ENCODE data around the gene TMEM19. TPM values are rescaled to one million over a fixed set of nuclear protein-coding genes. Genes with fewer than 3 reads are reported as not detected.

The TMEM19 gene
- total and polyA plus RNA-seq, 2 experiments from 2014 or later: 6.5 to 14.1 TPM

DNA sequence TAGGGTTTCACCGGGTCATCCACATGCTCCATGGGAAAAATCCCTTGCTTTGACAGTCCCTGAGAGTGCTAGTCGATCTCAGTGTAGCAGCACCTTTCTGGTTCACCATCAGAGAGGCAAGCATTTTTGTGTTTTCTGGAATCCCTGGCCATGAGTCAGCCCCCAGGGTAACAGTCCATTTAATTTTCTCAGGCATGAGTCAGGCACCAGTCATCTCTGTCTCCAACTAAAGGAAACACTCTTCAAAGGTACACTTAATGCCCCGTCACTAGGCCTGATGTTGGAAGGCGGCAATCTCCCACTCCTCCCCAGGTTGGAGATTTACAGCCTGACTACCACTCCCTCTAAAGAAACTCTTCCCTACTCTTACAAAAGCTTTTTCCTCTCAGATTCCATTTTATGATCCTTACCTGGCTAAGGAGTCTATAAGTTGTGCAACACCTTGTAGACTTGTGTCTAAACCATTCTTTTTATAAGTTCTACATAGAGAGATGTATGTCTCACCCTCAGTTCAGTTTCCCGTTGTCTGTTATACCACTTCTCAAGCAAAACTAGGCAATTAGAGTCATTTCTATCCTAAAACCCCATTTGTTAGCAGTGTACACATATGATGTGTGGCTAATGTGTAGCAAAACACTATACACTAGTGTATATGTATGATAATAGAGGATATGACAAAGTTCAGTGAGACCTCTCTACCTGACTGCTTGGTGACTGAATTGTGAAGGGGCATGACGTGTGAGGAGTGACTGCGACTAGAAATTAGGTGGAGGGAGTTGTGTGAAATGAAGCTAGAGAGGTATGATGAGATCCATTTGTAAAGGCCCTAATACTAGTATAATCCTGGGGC, 24.6 kb downstream of the TMEM19 start:
- H2AFZ ChIP-seq: no peak overlapping the region
- H4K20me1 ChIP-seq (replicated peaks; ENCODE audit: insufficient read depth): no peaks in the 10 kb centered on the region
- Mint-ChIP-seq H3K27me3 (ENCODE audit: insufficient read depth, low read depth, poor library complexity) (no peaks in the 10 kb centered on the region), H3K4me1 (peaks cover 13% of the 10 kb centered on the region), H3K36me3 (ENCODE audit: low read depth) (peaks cover 4% of the 10 kb centered on the region; the same call in 1 of the 3 replicates), H3K27ac (no peak overlapping the region; the same call in 1 of the 2 replicates), H3K9me3 (peaks cover 15% of the 10 kb centered on the region), H3K4me3 (no peak overlapping the region)
- ATAC-seq: no peak
- H3K79me2 ChIP-seq (replicated peaks; ENCODE audit: insufficient read depth): no peaks in the 10 kb centered on the region
- H3K4me3 ChIP-seq: no peak overlapping the region
- peaks cover 23% of the 10 kb centered on the region for H3K4me1 ChIP-seq (ENCODE audit: insufficient read depth)
- H3K27me3 ChIP-seq (ENCODE audit: insufficient read depth): no peaks in the 10 kb centered on the region
- TF ChIP-seq EZH2 (IDR thresholded peaks at IDR 0.05; ENCODE audit: low read depth, unreplicated experiment) (no peak), ZNF114 (CRISPR knock-in tag; IDR thresholded peaks at IDR 0.05) (no peak), POLR2AphosphoS5 (IDR thresholded peaks at IDR 0.05; ENCODE audit: low read depth) (no peak), NANOG (IDR thresholded peaks at IDR 0.05; ENCODE audit: borderline replicate concordance) (no peak), EZH2phosphoT487 (IDR thresholded peaks at IDR 0.05; ENCODE audit: unreplicated experiment) (no peak), STAT1 (IDR thresholded peaks at IDR 0.05; ENCODE audit: unreplicated experiment) (no peak), ZNF331 (CRISPR knock-in tag; IDR thresholded peaks at IDR 0.05; ENCODE audit: low read depth) (no peak), CREB1 (CRISPR knock-in tag; IDR thresholded peaks at IDR 0.05; ENCODE audit: low read depth) (no peak), REST (IDR thresholded peaks at IDR 0.05; ENCODE audit: unreplicated experiment) (no peak), JUNB (IDR thresholded peaks at IDR 0.05; ENCODE audit: unreplicated experiment) (no peak)
- TF ChIP-seq, protein P1, sequence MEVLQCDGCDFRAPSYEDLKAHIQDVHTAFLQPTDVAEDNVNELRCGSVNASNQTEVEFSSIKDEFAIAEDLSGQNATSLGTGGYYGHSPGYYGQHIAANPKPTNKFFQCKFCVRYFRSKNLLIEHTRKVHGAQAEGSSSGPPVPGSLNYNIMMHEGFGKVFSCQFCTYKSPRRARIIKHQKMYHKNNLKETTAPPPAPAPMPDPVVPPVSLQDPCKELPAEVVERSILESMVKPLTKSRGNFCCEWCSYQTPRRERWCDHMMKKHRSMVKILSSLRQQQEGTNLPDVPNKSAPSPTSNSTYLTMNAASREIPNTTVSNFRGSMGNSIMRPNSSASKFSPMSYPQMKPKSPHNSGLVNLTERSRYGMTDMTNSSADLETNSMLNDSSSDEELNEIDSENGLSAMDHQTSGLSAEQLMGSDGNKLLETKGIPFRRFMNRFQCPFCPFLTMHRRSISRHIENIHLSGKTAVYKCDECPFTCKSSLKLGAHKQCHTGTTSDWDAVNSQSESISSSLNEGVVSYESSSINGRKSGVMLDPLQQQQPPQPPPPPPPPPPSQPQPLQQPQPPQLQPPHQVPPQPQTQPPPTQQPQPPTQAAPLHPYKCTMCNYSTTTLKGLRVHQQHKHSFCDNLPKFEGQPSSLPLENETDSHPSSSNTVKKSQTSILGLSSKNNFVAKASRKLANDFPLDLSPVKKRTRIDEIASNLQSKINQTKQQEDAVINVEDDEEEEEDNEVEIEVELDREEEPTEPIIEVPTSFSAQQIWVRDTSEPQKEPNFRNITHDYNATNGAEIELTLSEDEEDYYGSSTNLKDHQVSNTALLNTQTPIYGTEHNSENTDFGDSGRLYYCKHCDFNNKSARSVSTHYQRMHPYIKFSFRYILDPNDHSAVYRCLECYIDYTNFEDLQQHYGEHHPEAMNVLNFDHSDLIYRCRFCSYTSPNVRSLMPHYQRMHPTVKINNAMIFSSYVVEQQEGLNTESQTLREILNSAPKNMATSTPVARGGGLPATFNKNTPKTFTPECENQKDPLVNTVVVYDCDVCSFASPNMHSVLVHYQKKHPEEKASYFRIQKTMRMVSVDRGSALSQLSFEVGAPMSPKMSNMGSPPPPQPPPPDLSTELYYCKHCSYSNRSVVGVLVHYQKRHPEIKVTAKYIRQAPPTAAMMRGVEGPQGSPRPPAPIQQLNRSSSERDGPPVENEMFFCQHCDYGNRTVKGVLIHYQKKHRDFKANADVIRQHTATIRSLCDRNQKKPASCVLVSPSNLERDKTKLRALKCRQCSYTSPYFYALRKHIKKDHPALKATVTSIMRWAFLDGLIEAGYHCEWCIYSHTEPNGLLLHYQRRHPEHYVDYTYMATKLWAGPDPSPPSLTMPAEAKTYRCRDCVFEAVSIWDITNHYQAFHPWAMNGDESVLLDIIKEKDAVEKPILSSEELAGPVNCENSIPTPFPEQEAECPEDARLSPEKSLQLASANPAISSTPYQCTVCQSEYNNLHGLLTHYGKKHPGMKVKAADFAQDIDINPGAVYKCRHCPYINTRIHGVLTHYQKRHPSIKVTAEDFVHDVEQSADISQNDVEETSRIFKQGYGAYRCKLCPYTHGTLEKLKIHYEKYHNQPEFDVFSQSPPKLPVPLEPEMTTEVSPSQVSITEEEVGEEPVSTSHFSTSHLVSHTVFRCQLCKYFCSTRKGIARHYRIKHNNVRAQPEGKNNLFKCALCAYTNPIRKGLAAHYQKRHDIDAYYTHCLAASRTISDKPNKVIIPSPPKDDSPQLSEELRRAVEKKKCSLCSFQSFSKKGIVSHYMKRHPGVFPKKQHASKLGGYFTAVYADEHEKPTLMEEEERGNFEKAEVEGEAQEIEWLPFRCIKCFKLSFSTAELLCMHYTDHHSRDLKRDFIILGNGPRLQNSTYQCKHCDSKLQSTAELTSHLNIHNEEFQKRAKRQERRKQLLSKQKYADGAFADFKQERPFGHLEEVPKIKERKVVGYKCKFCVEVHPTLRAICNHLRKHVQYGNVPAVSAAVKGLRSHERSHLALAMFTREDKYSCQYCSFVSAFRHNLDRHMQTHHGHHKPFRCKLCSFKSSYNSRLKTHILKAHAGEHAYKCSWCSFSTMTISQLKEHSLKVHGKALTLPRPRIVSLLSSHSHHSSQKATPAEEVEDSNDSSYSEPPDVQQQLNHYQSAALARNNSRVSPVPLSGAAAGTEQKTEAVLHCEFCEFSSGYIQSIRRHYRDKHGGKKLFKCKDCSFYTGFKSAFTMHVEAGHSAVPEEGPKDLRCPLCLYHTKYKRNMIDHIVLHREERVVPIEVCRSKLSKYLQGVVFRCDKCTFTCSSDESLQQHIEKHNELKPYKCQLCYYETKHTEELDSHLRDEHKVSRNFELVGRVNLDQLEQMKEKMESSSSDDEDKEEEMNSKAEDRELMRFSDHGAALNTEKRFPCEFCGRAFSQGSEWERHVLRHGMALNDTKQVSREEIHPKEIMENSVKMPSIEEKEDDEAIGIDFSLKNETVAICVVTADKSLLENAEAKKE (CRISPR knock-in tag; IDR thresholded peaks at IDR 0.05): no peak
- TF ChIP-seq, protein P2, sequence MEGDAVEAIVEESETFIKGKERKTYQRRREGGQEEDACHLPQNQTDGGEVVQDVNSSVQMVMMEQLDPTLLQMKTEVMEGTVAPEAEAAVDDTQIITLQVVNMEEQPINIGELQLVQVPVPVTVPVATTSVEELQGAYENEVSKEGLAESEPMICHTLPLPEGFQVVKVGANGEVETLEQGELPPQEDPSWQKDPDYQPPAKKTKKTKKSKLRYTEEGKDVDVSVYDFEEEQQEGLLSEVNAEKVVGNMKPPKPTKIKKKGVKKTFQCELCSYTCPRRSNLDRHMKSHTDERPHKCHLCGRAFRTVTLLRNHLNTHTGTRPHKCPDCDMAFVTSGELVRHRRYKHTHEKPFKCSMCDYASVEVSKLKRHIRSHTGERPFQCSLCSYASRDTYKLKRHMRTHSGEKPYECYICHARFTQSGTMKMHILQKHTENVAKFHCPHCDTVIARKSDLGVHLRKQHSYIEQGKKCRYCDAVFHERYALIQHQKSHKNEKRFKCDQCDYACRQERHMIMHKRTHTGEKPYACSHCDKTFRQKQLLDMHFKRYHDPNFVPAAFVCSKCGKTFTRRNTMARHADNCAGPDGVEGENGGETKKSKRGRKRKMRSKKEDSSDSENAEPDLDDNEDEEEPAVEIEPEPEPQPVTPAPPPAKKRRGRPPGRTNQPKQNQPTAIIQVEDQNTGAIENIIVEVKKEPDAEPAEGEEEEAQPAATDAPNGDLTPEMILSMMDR (conservative IDR thresholded peaks at IDR 0.05; ENCODE audit: low read depth in 2 of 2): no peak
- no peaks in the 10 kb centered on the region for H3F3A ChIP-seq (replicated peaks; ENCODE audit: low read depth)
- H3K36me3 ChIP-seq (ENCODE audit: insufficient read depth): no peaks in the 10 kb centered on the region; the same call in 1 of the 2 replicates
- no peak overlapping the region for H3K4me2 ChIP-seq
- DNase-seq (ENCODE audit: low spot score): no peak
- no peaks in the 10 kb centered on the region for H3K9me2 ChIP-seq (ENCODE audit: insufficient read depth)
- no peak overlapping the region for H3K27ac ChIP-seq (ENCODE audit: low read depth)
